ENCODE measurements around the gene TMSB10. TPM values are rescaled to one million over a fixed set of nuclear protein-coding genes. Genes with fewer than 3 reads are reported as not detected.
A peak's percentile ranks its signal among the peaks of the same experiment; 100 is the strongest.
"Not testable (repeated sequence)": the region's sequence is repeated elsewhere in the genome, so short reads cannot be mapped to it uniquely, and the experiment has no call there.

The TMSB10 gene
- total RNA-seq = 112 TPM

DNA sequence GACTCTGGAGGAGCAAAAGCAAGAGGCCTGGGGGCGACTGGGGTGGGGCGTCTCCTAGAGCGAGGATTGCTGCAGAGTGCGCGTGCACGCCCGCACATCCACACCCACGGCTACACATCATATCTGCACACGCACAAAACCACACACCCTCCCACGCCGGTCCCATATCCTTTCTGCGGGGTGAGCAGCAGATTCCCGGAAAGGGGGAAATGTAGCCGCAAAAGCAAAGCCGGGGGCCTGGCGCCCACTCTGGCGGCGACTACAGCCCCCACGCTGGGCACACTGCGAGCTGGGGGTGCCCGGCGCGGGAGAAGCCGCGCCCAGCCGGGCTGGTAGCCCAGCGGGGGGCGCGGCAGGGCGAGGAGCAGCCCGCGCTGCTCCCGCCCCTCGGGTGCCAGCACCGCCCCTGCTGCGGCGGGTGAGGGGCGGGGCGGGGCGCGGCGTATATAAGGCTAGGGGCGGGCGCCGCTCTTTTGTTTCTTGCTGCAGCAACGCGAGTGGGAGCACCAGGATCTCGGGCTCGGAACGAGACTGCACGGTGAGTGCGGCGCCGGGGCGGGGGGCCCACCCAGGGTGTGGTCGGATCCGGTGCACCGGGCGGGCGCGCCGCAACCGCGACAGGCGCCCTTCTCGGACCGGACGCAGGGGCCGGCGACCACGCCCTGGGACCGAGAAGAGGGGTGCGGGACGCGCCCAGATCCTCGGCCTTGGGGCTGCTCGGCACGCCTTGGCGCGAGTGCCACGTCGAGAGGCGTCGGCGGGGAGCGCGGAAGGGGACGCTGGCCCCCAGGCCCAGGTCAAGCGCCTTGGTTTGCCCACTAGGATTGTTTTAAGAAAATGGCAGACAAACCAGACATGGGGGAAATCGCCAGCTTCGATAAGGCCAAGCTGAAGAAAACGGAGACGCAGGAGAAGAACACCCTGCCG is at the start of gene TMSB10:
Gene TMSB10, plus strand, starts transcription at position 476 of the 927 bp plus-strand sequence.
- peak; percentile 89 for DNase-seq (ENCODE audit: low spot score)
- ATAC-seq = peak; percentile 95

- no peak for DNase-seq (ENCODE audit: low spot score)
Observed at GRCh38 chr2:84855731-84856130, 49.7 kb upstream of the TMSB10 start.

GRCh38 chr2:84856787-84857186 is 48.7 kb upstream of the TMSB10 start:
- ATAC-seq (no peak), DNase-seq (ENCODE audit: low spot score) (no peak)

More at GRCh38 chr2:84855731-84856130, 49.7 kb upstream of the TMSB10 start:
- ATAC-seq = no peak

DNA sequence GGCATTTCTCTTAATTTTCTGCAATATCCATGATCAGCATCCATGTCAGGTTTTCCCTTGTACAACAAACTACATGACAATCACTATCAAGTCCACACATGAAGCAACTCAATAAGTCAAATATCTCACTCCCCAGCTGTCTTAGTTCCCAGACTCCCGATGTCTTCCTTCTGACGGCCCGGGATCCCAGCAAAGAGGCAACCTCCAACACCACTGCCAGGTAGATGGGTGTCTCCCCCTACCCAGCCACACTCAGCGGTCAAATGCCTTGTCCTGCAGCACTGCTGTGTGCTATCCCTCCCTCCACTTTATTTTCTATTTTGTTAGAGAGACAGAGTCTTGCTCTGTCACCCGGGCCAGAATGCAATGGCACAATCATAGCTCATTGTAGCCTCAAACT is 47.9 kb upstream of the TMSB10 start:
- no peak for DNase-seq (ENCODE audit: low spot score)
- ATAC-seq = no peak

GRCh38 chr2:84858123-84858522 is 47.3 kb upstream of the TMSB10 start:
- DNase-seq (ENCODE audit: low spot score) (no peak), ATAC-seq (peak; percentile 34)

DNA sequence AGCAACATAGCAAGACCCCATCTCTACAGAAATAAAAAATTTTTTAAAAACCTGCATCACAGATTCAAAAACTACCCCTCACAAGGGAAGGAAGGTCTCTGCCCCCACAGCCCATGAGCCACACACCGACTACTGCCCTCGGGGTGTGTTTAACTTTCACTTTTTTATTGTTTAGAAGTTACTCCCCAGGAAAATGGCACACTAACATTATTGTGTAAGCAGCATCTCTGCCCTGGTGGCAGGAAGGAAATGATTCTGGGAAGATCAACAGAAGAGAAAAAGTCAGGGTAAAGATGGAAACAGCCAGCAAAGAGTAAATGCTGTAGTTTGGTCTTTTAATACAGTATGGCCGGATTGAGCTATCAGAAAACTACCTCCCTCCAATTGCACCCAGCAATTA is 46.5 kb upstream of the TMSB10 start:
- no peak for ATAC-seq
- DNase-seq (ENCODE audit: low spot score) = no peak

DNA sequence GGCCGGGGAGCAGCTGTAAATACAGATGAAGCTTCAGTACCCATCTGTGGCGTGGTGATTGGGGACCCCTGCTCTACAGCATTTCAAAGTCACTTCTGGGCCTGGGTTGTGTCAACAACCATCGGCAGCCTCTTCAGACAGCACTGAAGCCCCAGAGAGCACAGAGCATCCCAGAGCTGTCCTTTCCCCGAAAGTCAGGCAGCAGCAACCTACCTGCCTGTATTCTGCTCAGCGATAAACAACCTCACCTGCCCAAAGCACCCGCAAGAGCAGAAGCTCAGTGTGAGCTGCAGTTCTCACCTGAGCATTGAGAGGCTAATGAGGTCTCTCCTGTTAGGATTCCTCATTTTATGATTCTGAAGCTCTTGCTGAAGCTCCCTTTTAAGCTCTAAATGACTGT is 43.9 kb upstream of the TMSB10 start:
- no peak for DNase-seq (ENCODE audit: low spot score)
- ATAC-seq = no peak

DNA sequence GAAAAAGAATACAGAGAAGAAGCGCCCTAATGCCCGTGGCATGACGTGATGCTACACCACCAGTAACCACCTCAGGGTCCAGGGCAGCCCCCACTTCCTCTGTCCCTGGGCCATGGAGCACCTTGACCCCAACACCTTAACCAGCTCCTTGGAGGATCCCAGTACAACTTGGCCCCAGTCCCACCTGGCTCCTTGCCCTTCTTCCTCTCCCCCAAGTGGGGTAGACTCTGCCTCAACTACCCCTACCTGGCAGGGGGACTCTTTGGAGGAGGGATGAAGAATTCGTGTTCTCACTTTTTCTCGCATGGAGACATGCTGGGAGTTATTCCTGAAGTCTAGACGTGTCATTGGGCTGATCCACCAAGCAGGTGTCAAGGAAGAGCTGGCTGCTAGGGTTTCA is 43.5 kb upstream of the TMSB10 start:
- DNase-seq (ENCODE audit: low spot score) (no peak), ATAC-seq (no peak)

DNA sequence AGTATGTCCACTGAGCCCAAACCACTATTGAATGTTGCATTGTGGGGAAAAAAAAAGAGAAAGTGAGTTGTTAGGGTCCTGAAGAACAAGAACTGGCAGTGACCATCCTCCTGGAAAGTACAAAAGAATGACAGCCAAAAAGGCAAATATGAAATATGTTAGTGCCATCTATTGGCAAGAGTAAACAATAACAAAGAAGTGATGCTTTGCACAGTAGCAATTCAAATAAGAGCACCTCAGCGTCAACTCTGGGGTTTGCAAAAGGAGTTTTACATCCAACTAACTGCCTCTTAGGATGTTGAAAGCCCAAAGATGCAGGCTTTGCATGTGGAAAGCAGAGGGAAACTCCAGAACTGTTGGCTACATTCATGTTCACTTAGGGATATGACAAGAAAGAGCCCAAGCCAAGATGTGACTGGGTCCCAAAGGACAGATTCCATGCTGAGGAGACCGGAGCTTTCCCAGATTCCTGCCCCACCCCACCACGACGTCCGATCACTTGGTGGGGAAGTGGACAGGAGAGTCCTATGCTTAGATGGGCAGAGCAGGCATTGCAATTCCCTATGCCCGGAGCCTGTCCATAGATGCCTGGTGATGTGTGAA is 40.2 kb upstream of the TMSB10 start:
- ATAC-seq = peak; percentile 74

DNA sequence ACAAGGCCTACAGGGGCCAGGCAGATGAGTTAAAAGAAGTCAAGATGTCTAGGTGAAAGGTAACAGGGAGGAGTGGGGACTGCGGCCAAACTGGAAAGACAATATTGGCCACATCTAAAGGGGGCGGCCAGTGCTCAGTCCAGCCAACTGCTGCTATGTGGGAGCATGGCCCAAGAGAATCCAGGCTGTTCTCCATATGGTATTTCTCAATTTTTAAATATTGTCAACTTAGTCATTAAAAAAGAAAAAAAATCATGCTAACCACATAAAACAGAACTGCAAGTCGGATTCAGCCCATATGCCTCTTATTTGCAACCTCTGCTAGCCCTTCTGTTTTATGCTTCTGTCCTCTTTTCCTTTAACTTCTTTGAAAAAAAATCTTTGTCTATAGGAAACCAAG is 39.3 kb upstream of the TMSB10 start:
- ATAC-seq (no peak), DNase-seq (ENCODE audit: low spot score) (no peak)

More for the DNA sequence above, 40.2 kb upstream of the TMSB10 start:
- no peak for DNase-seq (ENCODE audit: low spot score)

- ATAC-seq; DNase-seq (ENCODE audit: low spot score): not testable (repeated sequence)
Observed at GRCh38 chr2:84868327-84868726, 37.1 kb upstream of the TMSB10 start.

DNA sequence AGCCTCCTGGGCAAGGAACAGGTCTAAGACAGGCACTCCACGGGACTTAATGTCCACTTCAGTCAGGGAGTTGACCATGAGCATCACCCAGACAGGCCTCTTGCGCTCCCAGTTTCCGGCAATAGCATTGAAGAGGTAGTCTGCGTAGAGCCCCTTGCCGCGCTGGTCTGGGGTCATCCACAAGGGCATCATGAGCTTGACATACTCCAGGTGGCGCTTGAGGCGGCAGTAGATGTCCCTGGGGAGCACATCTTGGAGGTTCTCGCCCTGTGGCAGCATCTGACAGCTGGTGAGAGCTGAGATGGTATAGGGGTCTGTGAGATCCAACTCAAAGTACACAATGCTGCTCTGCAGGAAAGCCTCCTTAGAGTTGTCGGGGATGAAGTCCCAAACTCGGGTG is 35.1 kb upstream of the TMSB10 start:
- ATAC-seq (no peak), DNase-seq (ENCODE audit: low spot score) (no peak)

DNA sequence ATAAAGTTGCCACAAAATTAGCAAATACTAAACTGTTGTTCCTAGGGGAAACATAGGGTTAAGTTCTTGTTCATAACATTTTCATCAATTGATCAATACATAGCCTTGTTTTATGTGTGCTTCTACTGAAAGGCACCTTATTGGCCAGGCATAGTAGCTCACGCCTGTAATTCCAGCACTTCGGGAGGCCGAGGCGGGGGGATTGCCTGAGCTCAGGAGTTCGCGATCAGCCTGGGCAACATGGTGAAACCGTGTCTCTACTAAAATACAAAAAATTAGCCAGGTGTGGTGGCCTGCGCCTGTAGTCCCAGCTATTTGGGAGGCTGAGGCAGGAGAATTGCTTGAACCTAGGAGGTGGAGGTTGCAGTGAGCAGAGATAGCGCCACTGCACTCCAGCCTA is 32.8 kb upstream of the TMSB10 start:
- DNase-seq (ENCODE audit: low spot score); ATAC-seq: not testable (repeated sequence)

- DNase-seq (ENCODE audit: low spot score) = no peak
Observed at GRCh38 chr2:84873350-84873749, 32.1 kb upstream of the TMSB10 start.

DNA sequence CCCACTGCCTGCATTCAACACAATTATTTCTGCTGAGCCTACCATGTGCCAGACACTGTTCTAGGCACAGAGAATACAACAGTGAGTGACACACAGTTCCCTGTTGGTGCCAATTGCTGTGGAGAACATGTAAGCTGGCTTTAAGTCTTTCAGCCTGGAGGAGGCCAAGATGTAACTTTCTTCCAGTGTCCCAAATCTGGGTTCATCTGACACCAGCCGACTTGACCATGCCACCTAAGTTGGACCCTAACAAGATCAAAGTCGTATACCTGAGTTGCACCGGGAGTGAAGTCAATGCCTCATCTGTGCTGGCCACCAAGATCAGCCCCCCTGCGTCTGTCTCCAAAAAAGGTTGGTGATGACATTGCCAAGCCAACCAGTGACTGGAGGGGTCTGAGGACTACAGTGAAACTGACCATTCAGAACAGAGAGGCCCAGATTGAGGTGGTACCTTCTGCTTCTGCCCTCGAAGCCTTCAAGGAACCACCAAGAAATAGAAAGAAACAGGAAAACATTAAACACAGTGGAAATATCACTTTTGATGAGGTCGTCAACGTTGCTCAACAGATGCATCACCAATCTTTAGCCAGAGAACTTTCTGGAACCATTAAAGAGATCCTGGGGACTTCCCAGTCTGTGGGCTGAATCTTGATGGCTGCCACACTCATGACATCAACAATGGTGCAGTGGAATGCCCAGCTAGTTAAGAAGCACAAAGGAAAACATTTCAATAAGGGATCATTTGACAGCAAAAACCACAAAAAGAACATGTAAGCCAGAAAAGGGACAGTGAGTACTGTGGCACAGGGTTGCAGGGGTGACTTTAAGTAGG is 30.9 kb upstream of the TMSB10 start:
- ATAC-seq (no peak), DNase-seq (ENCODE audit: low spot score) (no peak)

More at GRCh38 chr2:84873350-84873749, 32.1 kb upstream of the TMSB10 start:
- no peak for ATAC-seq

DNA sequence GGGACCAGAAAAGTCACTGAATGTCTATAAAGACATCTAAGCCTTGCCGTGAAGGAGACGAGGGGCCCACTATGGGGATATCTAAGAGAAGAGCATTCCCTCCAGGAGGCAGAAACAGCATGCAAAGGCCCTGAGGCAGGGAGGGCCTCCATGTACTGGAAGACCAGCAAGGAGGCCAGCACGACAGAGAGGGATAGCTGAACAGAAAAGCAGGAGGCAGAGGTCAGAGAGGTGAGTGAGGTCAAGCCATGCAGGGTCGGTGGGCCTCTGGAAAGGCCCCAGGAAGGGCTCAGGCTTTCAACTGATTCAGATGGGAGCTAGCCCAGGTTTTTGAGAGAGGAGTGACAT is 30.3 kb upstream of the TMSB10 start:
- ATAC-seq (no peak), DNase-seq (ENCODE audit: low spot score) (no peak)

GRCh38 chr2:84875619-84876018 is 29.8 kb upstream of the TMSB10 start:
- DNase-seq (ENCODE audit: low spot score); ATAC-seq: not testable (repeated sequence)

DNA sequence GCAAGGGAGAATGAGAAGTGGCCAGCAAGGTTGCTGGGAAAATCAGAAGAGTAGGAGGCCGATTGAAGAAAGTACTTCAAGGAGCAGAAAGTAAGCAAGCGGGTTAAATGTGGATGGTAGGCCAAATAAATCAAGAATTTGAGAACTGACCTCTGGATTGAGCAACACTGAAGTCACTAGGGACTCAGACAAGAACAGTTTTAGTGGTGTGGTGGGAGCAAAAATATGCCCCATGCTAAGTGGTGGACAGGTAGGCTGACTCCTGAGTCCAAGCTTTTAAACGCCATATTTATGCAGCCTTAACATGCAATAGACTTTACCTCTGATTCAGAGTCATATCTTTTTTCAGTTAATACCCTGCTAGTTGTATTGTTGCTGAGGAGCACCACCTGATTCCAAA is 29.1 kb upstream of the TMSB10 start:
- no peak for ATAC-seq
- DNase-seq (ENCODE audit: low spot score) = no peak

DNA sequence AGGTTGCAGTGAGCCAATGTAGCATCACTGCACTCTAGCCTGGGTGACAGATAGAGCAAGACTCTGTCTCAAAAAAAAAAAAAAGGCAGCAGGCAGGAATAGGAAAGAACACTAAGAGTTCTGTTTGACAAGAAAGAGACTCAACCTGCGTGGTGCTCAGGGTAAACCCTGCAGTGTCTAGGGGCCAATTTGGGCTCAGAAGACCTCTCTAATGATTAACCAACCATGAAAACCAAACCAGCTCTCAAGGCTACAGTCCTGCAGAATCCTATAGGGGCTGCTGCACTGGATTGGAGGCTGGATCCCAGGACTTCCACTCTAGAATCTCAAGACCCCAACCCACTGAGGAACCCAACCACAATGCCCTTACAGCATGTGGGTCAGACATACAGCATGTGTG is 27.0 kb upstream of the TMSB10 start:
- ATAC-seq = no peak
- DNase-seq (ENCODE audit: low spot score) = no peak

GRCh38 chr2:84878896-84879583 is 26.4 kb upstream of the TMSB10 start:
- DNase-seq (ENCODE audit: low spot score) (no peak), ATAC-seq (no peak)
